ENCODE measurements around the gene ZNF543.
A peak's percentile ranks its signal among the peaks of the same experiment; 100 is the strongest.
"Not testable (repeated sequence)": the region's sequence is repeated elsewhere in the genome, so short reads cannot be mapped to it uniquely, and the experiment has no call there.

Gene ZNF543

GRCh38 chr19:57362997-57363687, 42.9 kb downstream of the ZNF543 start, which contains the start of the genes TRAPPC2B and ZNF547:
TRAPPC2B (plus strand) TSS chr19:57363551; CDS start chr19:57364834, 1,283 bp downstream.
ZNF547 (plus strand) TSS chr19:57363551; CDS start chr19:57368556, 5,005 bp downstream.
- TF ChIP-seq TAF1 (IDR thresholded peaks at IDR 0.05; ENCODE audit: borderline replicate concordance, low read depth, low read length): peak; percentile 54; the same call in 1 of the 2 replicates
- peak; percentile 74 for TF ChIP-seq POLR2AphosphoS5 (IDR thresholded peaks at IDR 0.05; ENCODE audit: low read depth, low read length)
- TF ChIP-seq POLR2A (IDR thresholded peaks at IDR 0.05; ENCODE audit: low read depth, low read length): peak; percentile 77; the same call in 1 of the 2 replicates
- peak; percentile 81 for DNase-seq (ENCODE audit: insufficient read length)
- peak; percentile 100 for FAIRE-seq

- no peak for TF ChIP-seq POLR2AphosphoS5 (IDR thresholded peaks at IDR 0.05; ENCODE audit: low read depth, low read length)
- TF ChIP-seq POLR2A (IDR thresholded peaks at IDR 0.05; ENCODE audit: low read depth, low read length): no peak
- no peak for TF ChIP-seq TAF1 (IDR thresholded peaks at IDR 0.05; ENCODE audit: borderline replicate concordance, low read depth, low read length)
- DNase-seq (ENCODE audit: insufficient read length) (no peak), FAIRE-seq (no peak)
Measured at GRCh38 chr19:57363688-57364181, 43.5 kb downstream of the ZNF543 start.

- TF ChIP-seq TAF1 (IDR thresholded peaks at IDR 0.05; ENCODE audit: borderline replicate concordance, low read depth, low read length): no peak
- no peak for TF ChIP-seq POLR2AphosphoS5 (IDR thresholded peaks at IDR 0.05; ENCODE audit: low read depth, low read length)
- no peak for TF ChIP-seq POLR2A (IDR thresholded peaks at IDR 0.05; ENCODE audit: low read depth, low read length)
- DNase-seq (ENCODE audit: insufficient read length): no peak
- FAIRE-seq: no peak
Measured at GRCh38 chr19:57366776-57367175, 46.5 kb downstream of the ZNF543 start.

GRCh38 chr19:57374179-57374578, 53.9 kb downstream of the ZNF543 start:
- TF ChIP-seq POLR2A (IDR thresholded peaks at IDR 0.05; ENCODE audit: low read depth, low read length): no peak
- FAIRE-seq (no peak), DNase-seq (ENCODE audit: insufficient read length) (no peak)

- FAIRE-seq; DNase-seq (ENCODE audit: insufficient read length): not testable (repeated sequence)
Measured at GRCh38 chr19:57374647-57375046, 54.4 kb downstream of the ZNF543 start.

GRCh38 chr19:57376151-57376550, 55.9 kb downstream of the ZNF543 start:
- DNase-seq (ENCODE audit: insufficient read length): no peak
- TF ChIP-seq POLR2A (IDR thresholded peaks at IDR 0.05; ENCODE audit: low read depth, low read length) (no peak), POLR2AphosphoS5 (IDR thresholded peaks at IDR 0.05; ENCODE audit: low read depth, low read length) (no peak), TAF1 (IDR thresholded peaks at IDR 0.05; ENCODE audit: borderline replicate concordance, low read depth, low read length) (no peak)
- no peak for FAIRE-seq

- FAIRE-seq: no peak
- TF ChIP-seq TAF1 (IDR thresholded peaks at IDR 0.05; ENCODE audit: borderline replicate concordance, low read depth, low read length): no peak
- TF ChIP-seq POLR2A (IDR thresholded peaks at IDR 0.05; ENCODE audit: low read depth, low read length): no peak
- TF ChIP-seq POLR2AphosphoS5 (IDR thresholded peaks at IDR 0.05; ENCODE audit: low read depth, low read length): no peak
- DNase-seq (ENCODE audit: insufficient read length): no peak
Measured at GRCh38 chr19:57377498-57378146, 57.4 kb downstream of the ZNF543 start.
